CD4-positive, alpha-beta memory T cell (primary cell): ENCODE results near the gene CELSR1. TPM values are rescaled to one million over a fixed set of nuclear protein-coding genes. Genes with fewer than 3 reads are reported as not detected.

Experiments
- CTCF ChIA-PET: fragments of 350-600 bp; sonication (Branson Sonifier 250); formaldehyde crosslinking; loops from one replicate; lab custom pipeline; 2021; ENCODE audit warnings: inconsistent platforms; ENCODE audit not compliant: partially characterized antibody; lab: Charles Lee
- POLR2A ChIA-PET: fragments of 350-600 bp; sonication (Branson Sonifier 250); formaldehyde crosslinking; loops from one replicate; lab custom pipeline; 2021; ENCODE audit not compliant: partially characterized antibody; lab: Charles Lee
- DNase-seq, 5 donors: peaks; one replicate each; pipeline versions ENCODE4 v3.0.0 to v3.0.0-alpha.2; 2020 to 2022; ENCODE audit warnings: mixed read lengths in 1 of 5
- H3K27ac ChIP-seq: one replicate; pipeline ENCODE4 v1.7.0; 2013; ENCODE audit warnings: low read depth, low read length
- H3K27me3 ChIP-seq: 2 replicates; pipeline ENCODE4 v1.7.0; 2013; ENCODE audit warnings: mild to moderate bottlenecking, low read length, moderate library complexity; ENCODE audit not compliant: insufficient read depth
- H3K36me3 ChIP-seq: 2 replicates; pipeline ENCODE4 v1.7.0; 2013; ENCODE audit warnings: mild to moderate bottlenecking, low read length, moderate library complexity; ENCODE audit not compliant: insufficient read depth
- H3K4me1 ChIP-seq: 2 replicates; pipeline ENCODE4 v1.7.0; 2013; ENCODE audit warnings: mild to moderate bottlenecking, low read length, moderate library complexity; ENCODE audit not compliant: insufficient read depth
- H3K4me3 ChIP-seq, 2 donors: one replicate each; pipeline ENCODE4 v1.7.0; 2013; ENCODE audit warnings: low read length in 2 of 2, mild to moderate bottlenecking in 1 of 2
- H3K9me3 ChIP-seq, 2 donors: one replicate each; pipeline ENCODE4 v1.7.0; 2013; ENCODE audit warnings: low read length in 2 of 2, control low read depth in 1 of 2; ENCODE audit not compliant: control insufficient read depth in 1 of 2
- H3K27ac Mint-ChIP-seq, 7 donors: one replicate each; pipeline ENCODE4 v1.8.0; 2020 to 2021; ENCODE audit warnings: mixed read lengths in 7 of 7, mild to moderate bottlenecking in 6 of 7, inconsistent platforms in 3 of 7, moderate library complexity in 3 of 7
- H3K27me3 Mint-ChIP-seq, 2 donors: one replicate each; pipeline ENCODE4 v1.8.0; 2020 to 2021; ENCODE audit warnings: mixed read lengths in 2 of 2
- H3K36me3 Mint-ChIP-seq, 2 donors: one replicate each; pipeline ENCODE4 v1.8.0; 2020 to 2021; ENCODE audit warnings: mixed read lengths in 2 of 2, inconsistent platforms in 1 of 2, mild to moderate bottlenecking in 1 of 2
- H3K4me1 Mint-ChIP-seq, 4 donors: one replicate each; pipeline ENCODE4 v1.8.0; 2020 to 2021; ENCODE audit warnings: mixed read lengths in 4 of 4, mild to moderate bottlenecking in 1 of 4
- H3K4me3 Mint-ChIP-seq, 8 donors: one replicate each; pipeline ENCODE4 v1.8.0; 2020 to 2021; ENCODE audit warnings: mixed read lengths in 8 of 8, mild to moderate bottlenecking in 7 of 8, moderate library complexity in 6 of 8, inconsistent platforms in 3 of 8
- H3K9me3 Mint-ChIP-seq, 8 donors: one replicate each; pipeline ENCODE4 v1.8.0; 2020 to 2021; ENCODE audit warnings: mixed read lengths in 8 of 8, mild to moderate bottlenecking in 5 of 8, inconsistent platforms in 3 of 8, moderate library complexity in 1 of 8
- intact Hi-C: fragments of 100-400 bp; cut with micrococcal nuclease; formaldehyde crosslinking; loops from one replicate; pipeline ENCODE4 v1.15.1; 2023
- polyA plus RNA-seq, 2 donors: library from polyadenylated mRNA; unstranded; fragments of 300-500 nt; fragmentation: Illumina TruSeq; gene quantifications; one replicate each; pipeline ENCODE4 v1.2.3, GENCODE V29; 2021
- total RNA-seq, 2 experiments: library from RNA; stranded (reverse); gene quantifications; one replicate each; pipeline ENCODE4 v1.2.3, GENCODE V29; 2021

Gene CELSR1
- total and polyA plus RNA-seq, 4 experiments from 2014 or later = 0.47 to 1.1 (median 0.81) TPM

DNA sequence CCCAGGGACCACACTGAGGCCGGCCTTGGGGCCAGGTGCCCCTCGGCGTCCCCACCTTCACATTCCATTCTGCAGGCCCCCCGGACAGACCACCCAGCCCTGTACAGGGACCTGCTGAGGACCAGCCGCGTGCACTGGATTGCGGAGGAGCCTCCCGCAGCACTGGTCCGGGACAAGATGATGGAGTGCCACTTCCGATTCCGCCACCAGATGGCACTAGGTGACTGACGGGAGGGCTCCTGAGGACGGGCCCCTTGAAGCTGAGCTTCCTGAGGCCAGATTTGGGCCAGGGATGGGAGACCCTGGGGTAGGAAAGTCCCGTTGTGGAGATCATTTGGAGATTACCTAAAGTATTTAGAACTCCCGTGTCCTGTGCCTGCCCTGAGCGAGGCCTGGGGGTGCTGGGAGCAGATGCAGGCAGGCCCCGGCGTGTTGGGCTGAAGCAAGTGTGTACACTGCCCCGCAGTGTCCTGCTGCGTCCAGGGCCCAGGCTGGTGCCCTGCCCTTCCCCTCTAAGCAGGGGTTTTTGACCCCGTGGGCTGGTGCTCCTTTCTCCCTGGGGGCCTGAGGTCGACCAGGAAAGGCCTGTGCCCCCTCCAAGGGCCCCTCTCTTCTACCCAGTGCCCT is 181.9 kb downstream of the CELSR1 start:
- no peaks in the 10 kb centered on the region for H3K4me1 ChIP-seq
- no peak overlapping the region for H3K4me3 Mint-ChIP-seq
- H3K36me3 Mint-ChIP-seq = peaks cover 15 to 50% of the 10 kb centered on the region in 2 donors
- peaks cover 0 to 2% (median 0%) of the 10 kb centered on the region in 8 donors for H3K9me3 Mint-ChIP-seq
- peak overlapping the region in 2 of 7 donors; percentile 22 to 79 for H3K27ac Mint-ChIP-seq
- POLR2A ChIA-PET = no interaction called here
- H3K4me3 ChIP-seq = no peak overlapping the region
- DNase-seq = peak in 3 of 5 donors; percentile 31 to 55 (median 41)
- H3K36me3 ChIP-seq = peaks cover 46% of the 10 kb centered on the region
- intact Hi-C loops = no loop called here
- no peaks in the 10 kb centered on the region for H3K9me3 ChIP-seq
- no peak overlapping the region for H3K27ac ChIP-seq
- CTCF ChIA-PET = interaction anchor here (1.0 to 1.6 kb wide), 2 partner anchors 186 to 191 kb away, joined by 3 to 4 read pairs; no protein-coding TSS in a partner anchor
- H3K27me3 ChIP-seq = no peaks in the 10 kb centered on the region
- no peaks in the 10 kb centered on the region for H3K27me3 Mint-ChIP-seq
- H3K4me1 Mint-ChIP-seq = peaks cover 0 to 4% (median under 1%) of the 10 kb centered on the region in 4 donors

DNA sequence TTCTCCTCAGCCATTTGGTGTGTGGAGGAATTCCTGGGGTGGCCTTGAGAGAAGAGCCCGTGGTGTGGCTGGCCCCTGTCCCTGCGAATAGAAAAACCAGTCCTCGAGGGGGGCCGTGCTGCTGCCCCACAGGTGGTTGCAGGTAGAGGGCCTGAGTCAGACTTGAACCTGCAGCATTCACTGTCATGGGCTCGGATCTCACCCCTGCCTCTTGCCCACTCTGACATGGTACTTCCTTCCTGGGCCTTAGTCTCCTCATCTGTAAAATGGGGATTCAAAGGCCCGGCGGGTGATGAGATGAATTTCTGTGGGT is 182.5 kb downstream of the CELSR1 start:
- intact Hi-C loops = no loop called here
- Histone ChIP-seq H3K27me3 (no peaks in the 10 kb centered on the region), H3K9me3 (no peaks in the 10 kb centered on the region), H3K36me3 (peaks cover 51% of the 10 kb centered on the region), H3K4me1 (no peaks in the 10 kb centered on the region), H3K4me3 (no peak overlapping the region), H3K27ac (no peak overlapping the region)
- H3K27ac Mint-ChIP-seq = peak overlapping the region in 1 of 7 donors; percentile 22
- no peak for DNase-seq
- no peaks in the 10 kb centered on the region for H3K9me3 Mint-ChIP-seq
- H3K36me3 Mint-ChIP-seq = peaks cover 17 to 56% of the 10 kb centered on the region in 2 donors
- H3K27me3 Mint-ChIP-seq = no peaks in the 10 kb centered on the region
- no peak overlapping the region for H3K4me3 Mint-ChIP-seq
- POLR2A ChIA-PET = no interaction called here
- peaks cover 0 to 4% (median under 1%) of the 10 kb centered on the region in 4 donors for H3K4me1 Mint-ChIP-seq
- CTCF ChIA-PET = interaction anchor here (1.6 kb wide), 1 partner anchor 187 kb away, joined by 4 read pairs; no protein-coding TSS in a partner anchor

DNA sequence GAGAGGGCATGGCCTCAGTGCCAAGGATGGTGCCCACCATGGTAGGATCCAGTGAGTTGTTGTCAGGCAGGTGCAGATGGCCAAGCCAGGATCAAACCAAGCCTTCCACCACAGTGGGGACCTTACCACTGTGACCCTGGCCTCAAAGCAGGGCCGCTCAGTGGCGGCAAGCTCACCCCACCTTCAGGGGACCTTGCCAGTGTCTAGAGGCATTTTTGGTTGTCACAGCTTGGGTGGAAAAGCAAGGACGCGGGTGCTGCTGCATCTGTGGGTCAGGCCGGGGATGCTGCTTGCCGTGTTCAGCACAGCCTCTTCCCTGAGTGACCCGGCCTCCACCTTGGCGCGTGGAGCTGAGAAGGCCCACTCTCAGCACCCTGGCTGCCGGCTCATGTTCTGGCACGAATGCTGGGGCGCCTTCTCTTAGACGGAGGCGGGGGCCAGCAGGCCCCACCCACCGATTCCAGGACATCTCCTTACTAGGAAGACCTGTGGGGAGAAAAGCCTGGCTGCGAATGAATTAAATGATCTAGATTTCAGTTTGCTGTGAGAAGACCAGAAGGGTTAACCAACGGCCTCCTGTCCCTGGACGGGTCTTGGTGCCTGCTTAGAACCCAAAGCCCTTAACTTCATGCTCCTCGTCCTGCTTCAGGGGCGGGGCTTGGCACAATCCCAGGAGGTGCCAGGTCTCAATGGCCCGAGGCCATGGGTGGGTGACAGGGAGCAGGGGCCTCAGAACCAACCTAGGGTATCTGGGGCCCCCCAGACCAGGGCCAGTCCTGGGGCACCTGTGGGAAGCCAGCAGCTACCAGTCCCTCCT is 183.0 kb downstream of the CELSR1 start:
- Mint-ChIP-seq H3K4me3 (no peak overlapping the region), H3K27ac (no peak overlapping the region), H3K36me3 (peaks cover 23 to 61% of the 10 kb centered on the region in 2 donors), H3K9me3 (no peaks in the 10 kb centered on the region), H3K4me1 (peaks cover 0 to 4% (median 1%) of the 10 kb centered on the region in 4 donors), H3K27me3 (no peaks in the 10 kb centered on the region)
- intact Hi-C loops = no loop called here
- POLR2A ChIA-PET = interaction anchor here (0.8 kb wide), 1 partner anchor 187 kb away, joined by 3 read pairs; no protein-coding TSS in a partner anchor
- no peak overlapping the region for H3K4me3 ChIP-seq
- no peaks in the 10 kb centered on the region for H3K4me1 ChIP-seq
- H3K36me3 ChIP-seq = peaks cover 56% of the 10 kb centered on the region
- CTCF ChIA-PET = no interaction called here
- no peaks in the 10 kb centered on the region for H3K9me3 ChIP-seq
- H3K27me3 ChIP-seq = no peaks in the 10 kb centered on the region
- DNase-seq = no peak
- no peak overlapping the region for H3K27ac ChIP-seq

DNA sequence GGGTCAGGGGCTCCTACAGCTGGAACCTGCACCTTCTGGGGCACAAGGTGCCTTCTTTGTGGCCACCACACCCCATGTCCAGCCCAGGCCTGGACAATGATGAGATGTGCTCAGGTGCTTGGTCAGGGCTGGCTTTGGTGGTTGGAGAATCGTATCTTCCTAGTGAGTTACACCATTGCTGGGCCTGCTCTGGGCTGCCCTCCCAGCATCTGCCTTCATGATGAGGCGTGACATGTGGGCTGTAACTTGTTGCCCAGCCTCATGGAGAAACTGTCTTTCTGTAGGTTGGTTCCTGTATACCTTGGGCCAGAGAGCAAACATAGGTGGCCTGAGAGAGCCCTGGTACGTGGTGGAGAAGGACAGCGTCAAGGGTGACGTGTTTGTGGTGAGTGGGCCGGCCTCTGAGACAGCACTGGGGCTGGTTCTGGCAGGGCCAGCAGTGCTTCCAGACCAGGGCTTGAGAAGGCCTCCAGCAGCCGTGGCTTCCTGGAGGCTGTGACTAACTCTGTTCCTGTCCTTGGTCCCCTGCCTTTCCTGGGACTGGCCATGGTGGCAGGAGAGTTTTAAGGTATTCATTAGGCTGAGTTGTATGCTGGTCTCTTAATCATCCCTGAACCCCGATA is 183.8 kb downstream of the CELSR1 start:
- Mint-ChIP-seq H3K36me3 (peaks cover 28 to 63% of the 10 kb centered on the region in 2 donors), H3K4me3 (no peak overlapping the region), H3K27ac (peak overlapping the region in 1 of 7 donors; percentile 56), H3K27me3 (no peaks in the 10 kb centered on the region), H3K4me1 (peaks cover 0 to 4% (median 1%) of the 10 kb centered on the region in 4 donors), H3K9me3 (no peaks in the 10 kb centered on the region)
- intact Hi-C loops = no loop called here
- Histone ChIP-seq H3K27ac (no peak overlapping the region), H3K27me3 (no peaks in the 10 kb centered on the region), H3K9me3 (no peaks in the 10 kb centered on the region), H3K4me1 (no peaks in the 10 kb centered on the region), H3K4me3 (no peak overlapping the region), H3K36me3 (peaks cover 60% of the 10 kb centered on the region)
- DNase-seq = no peak
- ChIA-PET POLR2A (interaction anchor here (0.8 kb wide), 1 partner anchor 188 kb away, joined by 3 read pairs; no protein-coding TSS in a partner anchor), CTCF (no interaction called here)

DNA sequence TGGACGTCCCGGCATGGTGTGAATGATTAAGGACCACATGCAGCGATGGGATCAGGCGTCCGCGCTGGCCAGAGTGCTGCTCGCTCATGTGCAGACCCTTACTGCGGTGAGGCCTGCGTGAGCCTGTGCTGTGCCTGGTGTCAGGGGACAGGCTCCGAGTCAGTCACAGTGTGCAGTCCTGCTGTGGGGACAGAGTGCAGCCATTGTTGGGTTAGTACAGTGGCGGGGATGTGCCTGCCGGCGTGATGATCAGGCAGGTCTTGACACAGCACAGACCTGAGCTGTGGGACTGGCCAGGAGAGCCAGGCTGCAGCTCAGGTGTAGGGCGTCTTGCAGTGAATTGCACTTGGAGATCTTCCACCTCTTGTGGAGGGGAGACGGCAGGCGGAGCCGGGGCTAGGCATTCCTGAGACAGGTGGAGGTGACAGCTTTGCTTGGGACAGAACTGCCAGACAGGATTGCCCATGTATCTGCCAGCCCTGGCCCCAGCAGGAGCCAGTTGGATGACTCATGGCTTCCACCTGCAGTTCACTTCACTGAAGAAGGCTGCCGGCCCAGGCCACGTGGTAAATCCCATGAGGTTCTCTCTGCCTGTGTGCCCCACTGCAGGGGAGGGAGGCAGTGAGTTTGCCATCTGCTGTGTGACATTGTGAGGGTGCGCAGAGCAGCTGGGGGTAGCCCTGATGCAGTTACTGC is 184.6 kb downstream of the CELSR1 start:
- peaks cover 0 to 4% (median 1%) of the 10 kb centered on the region in 4 donors for H3K4me1 Mint-ChIP-seq
- H3K36me3 ChIP-seq = peaks cover 67% of the 10 kb centered on the region
- H3K4me3 Mint-ChIP-seq = no peak overlapping the region
- no peaks in the 10 kb centered on the region for H3K27me3 Mint-ChIP-seq
- H3K27ac ChIP-seq = no peak overlapping the region
- ChIA-PET POLR2A (no interaction called here), CTCF (no interaction called here)
- no peak for DNase-seq
- no peak overlapping the region for H3K4me3 ChIP-seq
- intact Hi-C loops = no loop called here
- peaks cover 36 to 69% of the 10 kb centered on the region in 2 donors for H3K36me3 Mint-ChIP-seq
- no peaks in the 10 kb centered on the region for H3K4me1 ChIP-seq
- no peaks in the 10 kb centered on the region for H3K9me3 ChIP-seq
- no peak overlapping the region for H3K27ac Mint-ChIP-seq
- H3K9me3 Mint-ChIP-seq = no peaks in the 10 kb centered on the region
- no peaks in the 10 kb centered on the region for H3K27me3 ChIP-seq

DNA sequence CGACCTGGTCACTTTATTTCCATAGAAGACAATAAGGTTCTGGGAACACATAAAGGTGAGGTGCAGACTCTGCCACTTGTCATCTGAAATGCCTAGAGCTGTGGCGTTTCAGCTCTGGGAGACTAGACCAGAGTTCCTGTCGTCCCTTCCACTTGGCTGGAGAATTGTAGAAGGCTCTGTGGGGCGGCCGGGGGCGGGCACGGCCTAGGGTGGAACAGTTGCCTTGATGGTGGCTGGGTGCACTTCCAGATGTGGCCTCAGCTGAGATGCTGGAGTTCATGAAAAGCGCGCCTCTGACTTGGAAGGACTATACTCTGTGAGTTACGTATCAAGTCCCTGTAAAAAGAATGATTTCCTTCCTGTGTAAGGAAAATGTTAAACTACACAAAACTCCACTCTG is 185.1 kb downstream of the CELSR1 start:
- H3K9me3 ChIP-seq = no peaks in the 10 kb centered on the region
- H3K36me3 Mint-ChIP-seq = peaks cover 39 to 71% of the 10 kb centered on the region in 2 donors
- POLR2A ChIA-PET = interaction anchor here (1.1 kb wide), 1 partner anchor 18 kb away, joined by 3 read pairs; no protein-coding TSS in a partner anchor
- no peaks in the 10 kb centered on the region for H3K9me3 Mint-ChIP-seq
- no peaks in the 10 kb centered on the region for H3K27me3 Mint-ChIP-seq
- no peak for DNase-seq
- no peak overlapping the region for H3K27ac Mint-ChIP-seq
- no peak overlapping the region for H3K27ac ChIP-seq
- no peak overlapping the region for H3K4me3 ChIP-seq
- no peaks in the 10 kb centered on the region for H3K4me1 ChIP-seq
- H3K36me3 ChIP-seq = peaks cover 72% of the 10 kb centered on the region
- H3K27me3 ChIP-seq = no peaks in the 10 kb centered on the region
- CTCF ChIA-PET = no interaction called here
- peaks cover 0 to 4% (median 1%) of the 10 kb centered on the region in 4 donors for H3K4me1 Mint-ChIP-seq
- H3K4me3 Mint-ChIP-seq = no peak overlapping the region
- intact Hi-C loops = no loop called here
